Measurements from ENCODE around the gene ALOX15B. TPM values are rescaled to one million over a fixed set of nuclear protein-coding genes. Genes with fewer than 3 reads are reported as not detected.

Gene ALOX15B
- total RNA-seq, 5 donors from 2014 or later (not counting 1 experiment from before 2014, with no cell fraction given): 0.10 to 0.20 (median 0.13) TPM; not detected in 2

GRCh38 chr17:8046306-8046928, 7.6 kb downstream of the ALOX15B start:
- H3K27me3 Mint-ChIP-seq: peaks cover 0 to 7% of the 10 kb centered on the region in 2 donors
- peaks cover 0 to 45% of the 10 kb centered on the region in 2 experiments for H3K27me3 ChIP-seq (replicated peaks in 1 of 2; ENCODE audit: control insufficient read depth in 2 of 2, extremely low read depth in 1 of 2, insufficient read depth in 2 of 2, low read length in 1 of 2)
- H3K4me1 ChIP-seq (ENCODE audit: control insufficient read depth in 1 of 2, extremely low read depth in 1 of 2, insufficient read depth in 2 of 2, low read length in 2 of 2): no peaks in the 10 kb centered on the region
- H3K36me3 ChIP-seq (ENCODE audit: control insufficient read depth in 2 of 2, extremely low read depth in 1 of 2, insufficient read depth in 1 of 2, low read length in 1 of 2): no peaks in the 10 kb centered on the region
- no peaks in the 10 kb centered on the region for H3K9me3 ChIP-seq
- POLR2A ChIA-PET: no interaction called here
- H3K4me3 ChIP-seq (ENCODE audit: control insufficient read depth in 1 of 2, extremely low read depth in 1 of 2, low read length in 1 of 2): no peak overlapping the region
- no peak for DNase-seq
- H3K4me3 Mint-ChIP-seq: no peak overlapping the region
- 73% methylated on average over 6 of the region's 11 CpGs for WGBS (ENCODE audit: insufficient coverage)
- H3K4me1 Mint-ChIP-seq: peaks cover 0 to 3% (median 0%) of the 10 kb centered on the region in 3 donors
- CTCF ChIA-PET: no interaction called here
- no peak overlapping the region for H3K27ac ChIP-seq (ENCODE audit: low read length)
- no peaks in the 10 kb centered on the region for H3K9me3 Mint-ChIP-seq
- no peak overlapping the region for H3K27ac Mint-ChIP-seq
- H3K36me3 Mint-ChIP-seq: no peaks in the 10 kb centered on the region
- no peak for ATAC-seq (replicated peaks in 1 of 4)

GRCh38 chr17:8046929-8047768, 8.3 kb downstream of the ALOX15B start:
- CTCF ChIA-PET: interaction anchor here in 1 of 2 donors (0.6 kb wide), 1 partner anchor 261 kb away, joined by 3 read pairs; no protein-coding TSS in a partner anchor
- 84% methylated on average over 21 of the region's 24 CpGs for WGBS (ENCODE audit: insufficient coverage)

GRCh38 chr17:8047769-8048110, 8.9 kb downstream of the ALOX15B start:
- no peaks in the 10 kb centered on the region for H3K36me3 Mint-ChIP-seq
- Histone ChIP-seq H3K27ac (ENCODE audit: low read length) (no peak overlapping the region), H3K4me3 (ENCODE audit: control insufficient read depth in 1 of 2, extremely low read depth in 1 of 2, low read length in 1 of 2) (no peak overlapping the region), H3K4me1 (ENCODE audit: control insufficient read depth in 1 of 2, extremely low read depth in 1 of 2, insufficient read depth in 2 of 2, low read length in 2 of 2) (no peaks in the 10 kb centered on the region), H3K27me3 (replicated peaks in 1 of 2; ENCODE audit: control insufficient read depth in 2 of 2, extremely low read depth in 1 of 2, insufficient read depth in 2 of 2, low read length in 1 of 2) (peaks cover 0 to 36% of the 10 kb centered on the region in 2 experiments), H3K9me3 (no peaks in the 10 kb centered on the region), H3K36me3 (ENCODE audit: control insufficient read depth in 2 of 2, extremely low read depth in 1 of 2, insufficient read depth in 1 of 2, low read length in 1 of 2) (no peaks in the 10 kb centered on the region)
- H3K4me3 Mint-ChIP-seq: no peak overlapping the region
- no peak overlapping the region for H3K27ac Mint-ChIP-seq
- WGBS (ENCODE audit: insufficient coverage): 96% methylated on average over 3 of the region's 4 CpGs
- H3K4me1 Mint-ChIP-seq: no peaks in the 10 kb centered on the region
- no peaks in the 10 kb centered on the region for H3K9me3 Mint-ChIP-seq
- DNase-seq (no peak), ATAC-seq (replicated peaks in 1 of 4) (no peak)
- ChIA-PET POLR2A (no interaction called here), CTCF (interaction anchor here in 1 of 2 donors (0.6 kb wide), 1 partner anchor 261 kb away, joined by 3 read pairs; no protein-coding TSS in a partner anchor)
- H3K27me3 Mint-ChIP-seq: peaks cover 0 to 7% of the 10 kb centered on the region in 2 donors

More at GRCh38 chr17:8046929-8047768, 8.3 kb downstream of the ALOX15B start:
- no peak overlapping the region for H3K4me3 ChIP-seq (ENCODE audit: control insufficient read depth in 1 of 2, extremely low read depth in 1 of 2, low read length in 1 of 2)
- no peak overlapping the region for H3K4me3 Mint-ChIP-seq
- H3K27me3 ChIP-seq (replicated peaks in 1 of 2; ENCODE audit: control insufficient read depth in 2 of 2, extremely low read depth in 1 of 2, insufficient read depth in 2 of 2, low read length in 1 of 2): peaks cover 0 to 42% of the 10 kb centered on the region in 2 experiments
- no peaks in the 10 kb centered on the region for H3K36me3 Mint-ChIP-seq
- H3K27me3 Mint-ChIP-seq: peaks cover 0 to 7% of the 10 kb centered on the region in 2 donors
- H3K9me3 Mint-ChIP-seq: no peaks in the 10 kb centered on the region
- POLR2A ChIA-PET: no interaction called here
- H3K27ac Mint-ChIP-seq: no peak overlapping the region
- ATAC-seq (replicated peaks in 1 of 4) (no peak), DNase-seq (no peak)
- no peak overlapping the region for H3K27ac ChIP-seq (ENCODE audit: low read length)
- H3K9me3 ChIP-seq: no peaks in the 10 kb centered on the region
- H3K36me3 ChIP-seq (ENCODE audit: control insufficient read depth in 2 of 2, extremely low read depth in 1 of 2, insufficient read depth in 1 of 2, low read length in 1 of 2): no peaks in the 10 kb centered on the region
- H3K4me1 Mint-ChIP-seq: no peaks in the 10 kb centered on the region
- H3K4me1 ChIP-seq (ENCODE audit: control insufficient read depth in 1 of 2, extremely low read depth in 1 of 2, insufficient read depth in 2 of 2, low read length in 2 of 2): no peaks in the 10 kb centered on the region

GRCh38 chr17:8048236-8048635, 9.4 kb downstream of the ALOX15B start:
- H3K9me3 ChIP-seq: no peaks in the 10 kb centered on the region
- no peak for ATAC-seq (replicated peaks in 1 of 4)
- CTCF ChIA-PET: no interaction called here
- H3K9me3 Mint-ChIP-seq: no peaks in the 10 kb centered on the region
- no peaks in the 10 kb centered on the region for H3K4me1 ChIP-seq (ENCODE audit: control insufficient read depth in 1 of 2, extremely low read depth in 1 of 2, insufficient read depth in 2 of 2, low read length in 2 of 2)
- H3K36me3 Mint-ChIP-seq: no peaks in the 10 kb centered on the region
- H3K4me1 Mint-ChIP-seq: no peaks in the 10 kb centered on the region
- peaks cover 0 to 36% of the 10 kb centered on the region in 2 experiments for H3K27me3 ChIP-seq (replicated peaks in 1 of 2; ENCODE audit: control insufficient read depth in 2 of 2, extremely low read depth in 1 of 2, insufficient read depth in 2 of 2, low read length in 1 of 2)
- H3K27me3 Mint-ChIP-seq: peaks cover 0 to 7% of the 10 kb centered on the region in 2 donors
- H3K27ac Mint-ChIP-seq: no peak overlapping the region
- no peak overlapping the region for H3K4me3 Mint-ChIP-seq
- DNase-seq: no peak
- no peak overlapping the region for H3K27ac ChIP-seq (ENCODE audit: low read length)
- H3K36me3 ChIP-seq (ENCODE audit: control insufficient read depth in 2 of 2, extremely low read depth in 1 of 2, insufficient read depth in 1 of 2, low read length in 1 of 2): no peaks in the 10 kb centered on the region
- POLR2A ChIA-PET: no interaction called here
- WGBS (ENCODE audit: insufficient coverage): 88% methylated on average over 10 of the region's 12 CpGs
- no peak overlapping the region for H3K4me3 ChIP-seq (ENCODE audit: control insufficient read depth in 1 of 2, extremely low read depth in 1 of 2, low read length in 1 of 2)

GRCh38 chr17:8048736-8049135, 9.9 kb downstream of the ALOX15B start:
- Mint-ChIP-seq H3K27ac (no peak overlapping the region), H3K4me3 (no peak overlapping the region), H3K27me3 (peaks cover 0 to 7% of the 10 kb centered on the region in 2 donors), H3K4me1 (no peaks in the 10 kb centered on the region), H3K36me3 (no peaks in the 10 kb centered on the region), H3K9me3 (no peaks in the 10 kb centered on the region)
- Histone ChIP-seq H3K36me3 (ENCODE audit: control insufficient read depth in 2 of 2, extremely low read depth in 1 of 2, insufficient read depth in 1 of 2, low read length in 1 of 2) (no peaks in the 10 kb centered on the region), H3K4me3 (ENCODE audit: control insufficient read depth in 1 of 2, extremely low read depth in 1 of 2, low read length in 1 of 2) (no peak overlapping the region), H3K4me1 (ENCODE audit: control insufficient read depth in 1 of 2, extremely low read depth in 1 of 2, insufficient read depth in 2 of 2, low read length in 2 of 2) (no peaks in the 10 kb centered on the region), H3K9me3 (no peaks in the 10 kb centered on the region), H3K27ac (ENCODE audit: low read length) (no peak overlapping the region), H3K27me3 (replicated peaks in 1 of 2; ENCODE audit: control insufficient read depth in 2 of 2, extremely low read depth in 1 of 2, insufficient read depth in 2 of 2, low read length in 1 of 2) (peaks cover 0 to 34% of the 10 kb centered on the region in 2 experiments)
- POLR2A ChIA-PET: no interaction called here
- CTCF ChIA-PET: no interaction called here
- DNase-seq (no peak), ATAC-seq (replicated peaks in 1 of 4) (no peak)
- WGBS (ENCODE audit: insufficient coverage): 82% methylated on average over 4 of the region's 8 CpGs

GRCh38 chr17:8051831-8052230, 13.0 kb downstream of the ALOX15B start:
- Histone ChIP-seq H3K36me3 (ENCODE audit: control insufficient read depth in 2 of 2, extremely low read depth in 1 of 2, insufficient read depth in 1 of 2, low read length in 1 of 2) (no peaks in the 10 kb centered on the region), H3K27ac (ENCODE audit: low read length) (no peak overlapping the region), H3K4me1 (ENCODE audit: control insufficient read depth in 1 of 2, extremely low read depth in 1 of 2, insufficient read depth in 2 of 2, low read length in 2 of 2) (peaks cover 0 to 13% of the 10 kb centered on the region in 2 experiments), H3K27me3 (replicated peaks in 1 of 2; ENCODE audit: control insufficient read depth in 2 of 2, extremely low read depth in 1 of 2, insufficient read depth in 2 of 2, low read length in 1 of 2) (peaks cover 0 to 24% of the 10 kb centered on the region in 2 experiments), H3K4me3 (ENCODE audit: control insufficient read depth in 1 of 2, extremely low read depth in 1 of 2, low read length in 1 of 2) (no peak overlapping the region), H3K9me3 (no peaks in the 10 kb centered on the region)
- CTCF ChIA-PET: interaction anchor here in 1 of 2 donors (0.6 kb wide), 1 partner anchor 9 kb away, joined by 3 read pairs; no protein-coding TSS in a partner anchor
- WGBS (ENCODE audit: insufficient coverage): 87% methylated on average over 5 of the region's 7 CpGs
- Mint-ChIP-seq H3K4me1 (peaks cover 0 to 15% (median 0%) of the 10 kb centered on the region in 3 donors), H3K27ac (no peak overlapping the region), H3K36me3 (no peaks in the 10 kb centered on the region), H3K9me3 (no peaks in the 10 kb centered on the region), H3K27me3 (peaks cover 0 to 6% of the 10 kb centered on the region in 2 donors), H3K4me3 (no peak overlapping the region)
- DNase-seq: no peak
- POLR2A ChIA-PET: no interaction called here
- ATAC-seq (replicated peaks in 1 of 4): no peak

Measured in T-cell (primary cell).